ENCODE measurements around the gene ZCCHC2. TPM values are rescaled to one million over a fixed set of nuclear protein-coding genes. Genes with fewer than 3 reads are reported as not detected.

The ZCCHC2 gene
- total RNA-seq, 6 donors from 2014 or later: 29.9 to 60.8 (median 40.6) TPM

GRCh38 chr18:62519684-62520083, 3.1 kb upstream of the ZCCHC2 start:
- no peaks in the 10 kb centered on the region for H3K27me3 ChIP-seq
- DNase-seq: no peak
- WGBS, 2 donors: 91 to 95% methylated on average over 1 of the region's 1 CpG
- H3K27ac ChIP-seq: no peak overlapping the region
- peaks cover 0 to 13% (median 10%) of the 10 kb centered on the region in 4 donors for H3K4me1 ChIP-seq
- H3K9me3 ChIP-seq: no peaks in the 10 kb centered on the region
- no peak for ATAC-seq (ENCODE audit: low FRiP score in 2 of 2)
- TF ChIP-seq EP300 (IDR thresholded peaks at IDR 0.05) (no peak), POLR2AphosphoS5 (IDR thresholded peaks at IDR 0.05) (no peak), POLR2A (IDR thresholded peaks at IDR 0.05) (no peak)
- TF ChIP-seq, protein P1, sequence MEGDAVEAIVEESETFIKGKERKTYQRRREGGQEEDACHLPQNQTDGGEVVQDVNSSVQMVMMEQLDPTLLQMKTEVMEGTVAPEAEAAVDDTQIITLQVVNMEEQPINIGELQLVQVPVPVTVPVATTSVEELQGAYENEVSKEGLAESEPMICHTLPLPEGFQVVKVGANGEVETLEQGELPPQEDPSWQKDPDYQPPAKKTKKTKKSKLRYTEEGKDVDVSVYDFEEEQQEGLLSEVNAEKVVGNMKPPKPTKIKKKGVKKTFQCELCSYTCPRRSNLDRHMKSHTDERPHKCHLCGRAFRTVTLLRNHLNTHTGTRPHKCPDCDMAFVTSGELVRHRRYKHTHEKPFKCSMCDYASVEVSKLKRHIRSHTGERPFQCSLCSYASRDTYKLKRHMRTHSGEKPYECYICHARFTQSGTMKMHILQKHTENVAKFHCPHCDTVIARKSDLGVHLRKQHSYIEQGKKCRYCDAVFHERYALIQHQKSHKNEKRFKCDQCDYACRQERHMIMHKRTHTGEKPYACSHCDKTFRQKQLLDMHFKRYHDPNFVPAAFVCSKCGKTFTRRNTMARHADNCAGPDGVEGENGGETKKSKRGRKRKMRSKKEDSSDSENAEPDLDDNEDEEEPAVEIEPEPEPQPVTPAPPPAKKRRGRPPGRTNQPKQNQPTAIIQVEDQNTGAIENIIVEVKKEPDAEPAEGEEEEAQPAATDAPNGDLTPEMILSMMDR (IDR thresholded peaks at IDR 0.05): no peak
- H3K36me3 ChIP-seq: no peaks in the 10 kb centered on the region
- H3K4me3 ChIP-seq: no peak overlapping the region

GRCh38 chr18:62521082-62521481, 1.7 kb upstream of the ZCCHC2 start:
- DNase-seq (no peak), ATAC-seq (ENCODE audit: low FRiP score in 2 of 2) (no peak)
- Histone ChIP-seq H3K36me3 (no peaks in the 10 kb centered on the region), H3K4me1 (peaks cover 8 to 25% (median 20%) of the 10 kb centered on the region in 4 donors), H3K4me3 (peak overlapping the region in 1 of 4 donors; percentile 90), H3K9me3 (no peaks in the 10 kb centered on the region), H3K27me3 (no peaks in the 10 kb centered on the region), H3K27ac (no peak overlapping the region)
- WGBS, 2 donors: 89 to 96% methylated on average over 4 of the region's 4 CpGs
- TF ChIP-seq EP300 (IDR thresholded peaks at IDR 0.05) (no peak), POLR2A (IDR thresholded peaks at IDR 0.05) (no peak), POLR2AphosphoS5 (IDR thresholded peaks at IDR 0.05) (no peak)
- TF ChIP-seq, protein P1 (IDR thresholded peaks at IDR 0.05): no peak

GRCh38 chr18:62521593-62521992, 1.2 kb upstream of the ZCCHC2 start:
- H3K9me3 ChIP-seq: no peaks in the 10 kb centered on the region
- ATAC-seq (ENCODE audit: low FRiP score in 2 of 2) (no peak), DNase-seq (no peak)
- H3K27ac ChIP-seq: peak overlapping the region in 1 of 4 donors; percentile 94
- WGBS, 2 donors: 32 to 54% methylated on average over 2 of the region's 2 CpGs
- peaks cover 8 to 26% (median 20%) of the 10 kb centered on the region in 4 donors for H3K4me1 ChIP-seq
- H3K36me3 ChIP-seq: no peaks in the 10 kb centered on the region
- TF ChIP-seq POLR2AphosphoS5 (IDR thresholded peaks at IDR 0.05) (no peak), POLR2A (IDR thresholded peaks at IDR 0.05) (no peak), EP300 (IDR thresholded peaks at IDR 0.05) (no peak)
- TF ChIP-seq, protein P1 (IDR thresholded peaks at IDR 0.05): no peak
- H3K4me3 ChIP-seq: peak overlapping the region in 3 of 4 donors; percentile 61 to 90 (median 76)
- no peaks in the 10 kb centered on the region for H3K27me3 ChIP-seq

DNA sequence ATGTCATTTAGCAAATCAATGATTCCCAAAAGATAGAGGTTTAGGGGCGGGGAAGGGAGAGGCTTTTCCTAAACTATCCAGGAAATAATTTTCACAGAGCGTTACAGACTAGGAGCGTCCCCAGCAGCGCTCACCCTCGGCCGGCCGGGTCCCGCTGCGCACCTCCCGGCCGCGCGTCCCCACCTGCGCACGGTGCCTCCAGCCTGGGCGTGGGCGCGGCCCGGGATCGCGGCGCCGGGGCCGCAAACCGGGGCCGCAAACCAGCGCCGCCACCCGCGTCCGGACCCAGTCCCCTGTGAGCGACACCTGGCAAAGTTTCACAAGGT, 684 bp upstream of the ZCCHC2 start:
- ATAC-seq (ENCODE audit: low FRiP score in 2 of 2): peak; percentile 3 to 7
- WGBS, 2 donors: 1 to 3% methylated on average over 6 to 32 of the region's 32 CpGs

More for the DNA sequence above, 684 bp upstream of the ZCCHC2 start:
- no peaks in the 10 kb centered on the region for H3K9me3 ChIP-seq
- peak overlapping the region; percentile 44 to 90 (median 68) for H3K4me3 ChIP-seq
- no peak for DNase-seq
- H3K4me1 ChIP-seq: peaks cover 11 to 29% (median 21%) of the 10 kb centered on the region in 4 donors
- TF ChIP-seq, protein P1 (IDR thresholded peaks at IDR 0.05): no peak
- TF ChIP-seq POLR2AphosphoS5 (IDR thresholded peaks at IDR 0.05) (no peak), POLR2A (IDR thresholded peaks at IDR 0.05) (no peak), EP300 (IDR thresholded peaks at IDR 0.05) (no peak)
- no peaks in the 10 kb centered on the region for H3K36me3 ChIP-seq
- H3K27me3 ChIP-seq: no peaks in the 10 kb centered on the region
- H3K27ac ChIP-seq: peak overlapping the region; percentile 94 to 98 (median 96)

All from upper lobe of left lung (tissue), 6 donors.